AG09319 (cell line): ENCODE measurements around the gene RSPO3.

Experiments used
- DNase-seq: peaks from one replicate; pipeline ENCODE4 v3.0.0-alpha.2; 2010; ENCODE audit warnings: low read depth; ENCODE audit errors: extremely low read depth
- TF ChIP-seq, protein P1 (sequence below): IDR thresholded peaks from 2 replicates; pipeline ENCODE4 v1.5.1; 2011; ENCODE audit warnings: low read depth, mild to moderate bottlenecking, inconsistent platforms, low read length, moderate library complexity

The RSPO3 gene

DNA sequence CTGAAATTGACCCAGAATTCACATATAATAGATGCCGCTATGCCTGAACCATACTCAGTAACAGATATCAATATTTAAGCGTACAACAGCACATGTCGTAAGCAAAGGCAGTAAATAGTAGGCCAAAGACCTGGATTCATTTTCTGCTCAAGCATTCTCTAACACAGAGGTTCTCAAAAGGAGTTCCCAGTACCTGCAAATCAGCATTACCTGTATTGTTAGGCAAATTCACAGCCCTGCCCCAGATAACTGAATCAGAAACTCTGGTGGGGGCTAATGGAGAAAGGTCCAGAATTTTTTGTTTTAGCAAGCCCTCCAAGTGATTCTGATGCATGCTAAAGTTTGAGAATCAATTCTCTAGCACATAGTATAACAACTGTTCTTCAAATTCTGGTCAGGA is 36.0 kb downstream of the RSPO3 start:
- no peak for DNase-seq
- TF ChIP-seq, protein P1, sequence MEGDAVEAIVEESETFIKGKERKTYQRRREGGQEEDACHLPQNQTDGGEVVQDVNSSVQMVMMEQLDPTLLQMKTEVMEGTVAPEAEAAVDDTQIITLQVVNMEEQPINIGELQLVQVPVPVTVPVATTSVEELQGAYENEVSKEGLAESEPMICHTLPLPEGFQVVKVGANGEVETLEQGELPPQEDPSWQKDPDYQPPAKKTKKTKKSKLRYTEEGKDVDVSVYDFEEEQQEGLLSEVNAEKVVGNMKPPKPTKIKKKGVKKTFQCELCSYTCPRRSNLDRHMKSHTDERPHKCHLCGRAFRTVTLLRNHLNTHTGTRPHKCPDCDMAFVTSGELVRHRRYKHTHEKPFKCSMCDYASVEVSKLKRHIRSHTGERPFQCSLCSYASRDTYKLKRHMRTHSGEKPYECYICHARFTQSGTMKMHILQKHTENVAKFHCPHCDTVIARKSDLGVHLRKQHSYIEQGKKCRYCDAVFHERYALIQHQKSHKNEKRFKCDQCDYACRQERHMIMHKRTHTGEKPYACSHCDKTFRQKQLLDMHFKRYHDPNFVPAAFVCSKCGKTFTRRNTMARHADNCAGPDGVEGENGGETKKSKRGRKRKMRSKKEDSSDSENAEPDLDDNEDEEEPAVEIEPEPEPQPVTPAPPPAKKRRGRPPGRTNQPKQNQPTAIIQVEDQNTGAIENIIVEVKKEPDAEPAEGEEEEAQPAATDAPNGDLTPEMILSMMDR = no peak

- TF ChIP-seq, protein P1 = no peak
- no peak for DNase-seq
Measured at GRCh38 chr6:127160484-127160883, 42.0 kb downstream of the RSPO3 start.

GRCh38 chr6:127162836-127163235 is 44.4 kb downstream of the RSPO3 start:
- TF ChIP-seq, protein P1 = no peak
- DNase-seq = no peak

DNA sequence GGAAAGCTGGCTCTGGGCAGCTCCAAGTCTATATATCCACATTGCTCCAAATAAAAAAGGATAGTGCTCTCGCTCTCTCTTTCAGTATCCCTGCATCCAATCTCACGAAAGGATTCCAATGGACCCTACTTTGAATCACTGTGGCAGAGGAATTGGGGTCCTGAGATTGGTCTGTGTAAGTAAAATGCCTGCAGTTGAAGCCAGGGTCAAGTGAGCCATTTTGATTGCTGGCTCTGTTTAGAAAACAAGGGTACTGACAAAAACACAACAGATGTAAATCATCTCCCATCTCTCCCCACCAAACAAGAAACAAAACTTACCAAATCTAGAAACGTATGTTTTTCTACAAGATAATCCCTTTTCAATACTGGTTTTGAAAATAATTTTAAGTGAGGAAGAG is 45.6 kb downstream of the RSPO3 start:
- DNase-seq = no peak
- TF ChIP-seq, protein P1 = no peak

GRCh38 chr6:127164565-127164964 is 46.1 kb downstream of the RSPO3 start:
- DNase-seq = no peak
- TF ChIP-seq, protein P1 = no peak

- TF ChIP-seq, protein P1 = no peak
- DNase-seq = no peak
Measured at GRCh38 chr6:127173156-127173940, 54.9 kb downstream of the RSPO3 start.

GRCh38 chr6:127176146-127176545 is 57.7 kb downstream of the RSPO3 start:
- DNase-seq = no peak
- TF ChIP-seq, protein P1 = no peak
